Fibroblast of lung (primary cell): ENCODE measurements around the gene TSPAN9. TPM values are rescaled to one million over a fixed set of nuclear protein-coding genes. Genes with fewer than 3 reads are reported as not detected.

Experiments used
- DNase-seq, 2 donors: peaks; one replicate each; pipeline versions ENCODE4 v3.0.0 to v3.0.0-alpha.2; 2010; ENCODE audit warnings: low read depth in 2 of 2
- H2AFZ ChIP-seq: 2 replicates; pipeline ENCODE4 v1.5.1; 2012; ENCODE audit warnings: low read length, control low read depth, inconsistent platforms
- H3K27ac ChIP-seq: 2 replicates; pipeline ENCODE4 v1.5.1; 2011; ENCODE audit warnings: low read length, control low read depth; ENCODE audit not compliant: insufficient read depth
- H3K27me3 ChIP-seq: 2 replicates; pipeline ENCODE4 v1.5.1; 2011; ENCODE audit warnings: mild to moderate bottlenecking, low read length; ENCODE audit not compliant: control insufficient read depth, insufficient read depth
- H3K36me3 ChIP-seq: 2 replicates; pipeline ENCODE4 v1.5.1; 2011; ENCODE audit warnings: low read length; ENCODE audit not compliant: control insufficient read depth, insufficient read depth
- H3K4me1 ChIP-seq: 2 replicates; pipeline ENCODE4 v1.5.1; 2011; ENCODE audit warnings: low read length; ENCODE audit not compliant: control insufficient read depth, insufficient read depth; ENCODE audit errors: extremely low read depth
- H3K4me2 ChIP-seq: 2 replicates; pipeline ENCODE4 v1.5.1; 2011; ENCODE audit warnings: low read length, control low read depth; ENCODE audit not compliant: insufficient read depth; ENCODE audit errors: extremely low read depth
- H3K4me3 ChIP-seq, 4 experiments: fragments of 200-600 bp in 1 of 4; sonication (generic) in 1 of 4; replicated peaks in 1 of 4; 2 replicates each; pipeline ENCODE4 v1.5.1; 2011 to 2016; ENCODE audit warnings: low read length in 4 of 4, low read depth in 3 of 4, mild to moderate bottlenecking in 3 of 4, control low read depth in 2 of 4, inconsistent platforms in 1 of 4, mixed read lengths in 1 of 4; ENCODE audit not compliant: insufficient read depth in 1 of 4; ENCODE audit errors: control extremely low read depth in 1 of 4
- H3K79me2 ChIP-seq: 2 replicates; pipeline ENCODE4 v1.5.1; 2012; ENCODE audit warnings: mild to moderate bottlenecking, low read length, inconsistent platforms; ENCODE audit not compliant: control insufficient read depth, insufficient read depth
- H3K9ac ChIP-seq: 2 replicates; pipeline ENCODE4 v1.5.1; 2011; ENCODE audit warnings: mild to moderate bottlenecking, low read length, control low read depth; ENCODE audit not compliant: insufficient read depth
- H3K9me3 ChIP-seq: 2 replicates; pipeline ENCODE4 v1.5.1; 2012; ENCODE audit warnings: low read depth, low read length; ENCODE audit not compliant: control insufficient read depth, insufficient read depth
- H4K20me1 ChIP-seq: 2 replicates; pipeline ENCODE4 v1.5.1; 2011; ENCODE audit warnings: low read length; ENCODE audit not compliant: control insufficient read depth, insufficient read depth; ENCODE audit errors: extremely low read depth
- EZH2 ChIP-seq: IDR thresholded peaks from 2 replicates; pipeline ENCODE4 v1.5.1; 2012; ENCODE audit warnings: low read length, control low read depth, mild to moderate bottlenecking; ENCODE audit errors: missing control alignments
- polyA minus RNA-seq: library from RNA; depleted of rRNA, polyadenylated mRNA; stranded (reverse); fragments of >200 nt; gene quantifications from 2 replicates; pipeline ENCODE4 v1.2.3, GENCODE V29; 2011; ENCODE audit warnings: low replicate concordance
- polyA plus RNA-seq, 2 donors: library from polyadenylated mRNA; depleted of rRNA in 1 of 2; stranded (reverse) in 1 of 2; unstranded in 1 of 2; fragments of >200 nt; gene quantifications; 2 replicates each; pipeline ENCODE4 v1.2.1, GENCODE V29; 2011 to 2012; ENCODE audit warnings: missing spikeins in 1 of 2
- total RNA-seq: library from RNA; depleted of rRNA; stranded (reverse); fragments of >200 nt; gene quantifications from 2 replicates; pipeline ENCODE4 v1.2.1, GENCODE V29; 2014
- TF ChIP-seq, protein P1 (sequence below), 2 donors: IDR thresholded peaks in 1 of 2; conservative IDR thresholded peaks in 1 of 2; 1 replicate in 1 of 2; 2 replicates in 1 of 2; pipeline ENCODE4 v1.5.1; 2011 to 2012; ENCODE audit warnings: low read length in 2 of 2, control low read depth in 1 of 2, inconsistent platforms in 1 of 2, low read depth in 1 of 2, mild to moderate bottlenecking in 1 of 2

Gene TSPAN9, protein sequence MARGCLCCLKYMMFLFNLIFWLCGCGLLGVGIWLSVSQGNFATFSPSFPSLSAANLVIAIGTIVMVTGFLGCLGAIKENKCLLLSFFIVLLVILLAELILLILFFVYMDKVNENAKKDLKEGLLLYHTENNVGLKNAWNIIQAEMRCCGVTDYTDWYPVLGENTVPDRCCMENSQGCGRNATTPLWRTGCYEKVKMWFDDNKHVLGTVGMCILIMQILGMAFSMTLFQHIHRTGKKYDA
- total RNA-seq, result 26.7 and 35.2 TPM in 2 replicates
- polyA plus RNA-seq, result 31.1 and 32.6 TPM in 2 replicates
- polyA plus RNA-seq (2012), result 25.6 and 30.4 TPM in 2 replicates
- 35.5 and 64.8 TPM in 2 replicates for polyA minus RNA-seq

DNA sequence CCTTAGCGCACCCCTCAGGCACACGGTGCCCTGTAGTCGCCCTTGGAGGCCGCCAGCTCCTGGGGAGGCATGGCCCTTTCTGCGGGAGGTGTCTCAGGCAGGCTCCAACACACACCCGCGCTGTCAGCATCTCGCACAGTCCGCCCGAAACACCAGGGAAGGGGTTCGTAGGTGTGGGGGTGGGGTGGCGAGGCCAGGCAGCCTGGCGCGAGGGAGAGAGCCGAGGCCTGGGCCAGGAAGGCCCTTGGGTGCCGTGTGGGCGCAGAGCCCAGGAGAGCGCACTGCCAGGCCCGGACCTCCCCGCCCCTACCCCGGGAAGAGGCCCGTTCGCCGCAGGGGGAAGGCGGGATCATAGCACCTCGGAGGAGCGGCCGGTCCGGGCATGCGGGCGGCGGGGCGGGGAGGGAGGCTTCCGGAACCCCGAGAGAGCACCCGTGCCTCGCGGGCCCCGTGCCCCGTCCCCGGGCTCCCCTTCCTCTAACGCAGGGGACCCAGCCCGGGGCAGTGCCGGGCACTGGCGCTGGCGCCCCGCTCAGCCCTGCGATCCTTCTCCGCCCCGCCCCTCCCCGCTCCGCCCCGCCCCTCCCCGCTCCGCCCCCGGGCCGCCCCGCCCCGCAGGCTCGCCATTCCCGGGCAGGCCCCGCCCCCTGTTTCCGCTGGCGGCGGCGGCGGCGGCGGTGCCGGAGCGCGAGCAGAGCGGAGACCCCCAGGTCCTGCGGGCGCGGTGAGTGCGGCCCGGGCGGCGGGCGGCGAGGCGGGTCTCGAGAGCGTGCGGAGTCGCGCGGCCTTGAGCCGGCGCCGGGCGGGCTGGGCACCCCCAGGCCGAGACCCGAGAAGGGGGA lies at the start of gene TSPAN9:
Gene TSPAN9, plus strand, starts transcription at position 650 of the 842 bp plus-strand sequence. CDS start 123,815 bp downstream, outside the sequence.
- peaks cover 3% of the 10 kb centered on the region for H3K4me1 ChIP-seq
- no peaks in the 10 kb centered on the region for H3K27me3 ChIP-seq
- no peaks in the 10 kb centered on the region for H3K79me2 ChIP-seq
- H2AFZ ChIP-seq, result peak within 1 kb of the TSS; percentile 14
- no peak for TF ChIP-seq EZH2
- TF ChIP-seq, protein P1, sequence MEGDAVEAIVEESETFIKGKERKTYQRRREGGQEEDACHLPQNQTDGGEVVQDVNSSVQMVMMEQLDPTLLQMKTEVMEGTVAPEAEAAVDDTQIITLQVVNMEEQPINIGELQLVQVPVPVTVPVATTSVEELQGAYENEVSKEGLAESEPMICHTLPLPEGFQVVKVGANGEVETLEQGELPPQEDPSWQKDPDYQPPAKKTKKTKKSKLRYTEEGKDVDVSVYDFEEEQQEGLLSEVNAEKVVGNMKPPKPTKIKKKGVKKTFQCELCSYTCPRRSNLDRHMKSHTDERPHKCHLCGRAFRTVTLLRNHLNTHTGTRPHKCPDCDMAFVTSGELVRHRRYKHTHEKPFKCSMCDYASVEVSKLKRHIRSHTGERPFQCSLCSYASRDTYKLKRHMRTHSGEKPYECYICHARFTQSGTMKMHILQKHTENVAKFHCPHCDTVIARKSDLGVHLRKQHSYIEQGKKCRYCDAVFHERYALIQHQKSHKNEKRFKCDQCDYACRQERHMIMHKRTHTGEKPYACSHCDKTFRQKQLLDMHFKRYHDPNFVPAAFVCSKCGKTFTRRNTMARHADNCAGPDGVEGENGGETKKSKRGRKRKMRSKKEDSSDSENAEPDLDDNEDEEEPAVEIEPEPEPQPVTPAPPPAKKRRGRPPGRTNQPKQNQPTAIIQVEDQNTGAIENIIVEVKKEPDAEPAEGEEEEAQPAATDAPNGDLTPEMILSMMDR (conservative IDR thresholded peaks at IDR 0.05 in 1 of 2, IDR thresholded peaks at IDR 0.05 in 1 of 2; ENCODE audit: low read depth in 1 of 2, low read length in 2 of 2), result no peak
- H3K27ac ChIP-seq, result no peak within 1 kb of the TSS
- no peaks in the 10 kb centered on the region for H3K9me3 ChIP-seq
- H3K4me3 ChIP-seq, result peak within 1 kb of the TSS; percentile 50 to 76 (median 65)
- DNase-seq, result peak; percentile 65 to 75
- H3K9ac ChIP-seq, result peak within 1 kb of the TSS; percentile 59
- H4K20me1 ChIP-seq, result no peaks in the 10 kb centered on the region
- H3K4me2 ChIP-seq, result peak within 1 kb of the TSS; percentile 68
- H3K36me3 ChIP-seq, result no peaks in the 10 kb centered on the region

DNA sequence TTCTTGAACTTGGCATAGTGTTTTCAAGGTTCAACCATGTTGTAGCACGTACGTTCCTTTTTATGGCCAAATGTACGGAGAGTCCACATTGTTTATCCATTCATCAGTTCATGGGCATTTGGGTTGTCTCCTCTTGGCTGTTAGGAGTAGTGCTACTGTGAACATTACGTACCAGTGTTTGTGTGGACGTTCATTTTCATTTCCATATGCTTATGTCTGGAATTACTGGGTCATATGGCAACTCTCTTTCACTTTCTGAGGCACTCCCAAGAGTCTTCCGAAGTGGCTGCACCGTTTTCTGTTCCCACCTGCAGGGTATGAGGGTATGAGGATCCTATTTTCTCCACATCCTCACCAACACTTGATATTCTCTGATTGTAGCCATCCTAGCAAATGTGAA lies 49.1 kb upstream of the TSPAN9 start:
- H2AFZ ChIP-seq, result no peak overlapping the region
- H3K79me2 ChIP-seq, result no peaks in the 10 kb centered on the region
- no peaks in the 10 kb centered on the region for H4K20me1 ChIP-seq
- H3K4me2 ChIP-seq, result no peak overlapping the region
- H3K36me3 ChIP-seq, result peaks cover 3% of the 10 kb centered on the region
- no peak overlapping the region for H3K27ac ChIP-seq
- no peak for DNase-seq
- H3K9me3 ChIP-seq, result no peaks in the 10 kb centered on the region
- no peaks in the 10 kb centered on the region for H3K4me1 ChIP-seq
- H3K4me3 ChIP-seq, result no peak overlapping the region
- no peaks in the 10 kb centered on the region for H3K27me3 ChIP-seq
- TF ChIP-seq EZH2, result no peak
- TF ChIP-seq, protein P1 (conservative IDR thresholded peaks at IDR 0.05 in 1 of 2, IDR thresholded peaks at IDR 0.05 in 1 of 2; ENCODE audit: low read depth in 1 of 2, low read length in 2 of 2), result no peak
- H3K9ac ChIP-seq, result no peak overlapping the region

DNA sequence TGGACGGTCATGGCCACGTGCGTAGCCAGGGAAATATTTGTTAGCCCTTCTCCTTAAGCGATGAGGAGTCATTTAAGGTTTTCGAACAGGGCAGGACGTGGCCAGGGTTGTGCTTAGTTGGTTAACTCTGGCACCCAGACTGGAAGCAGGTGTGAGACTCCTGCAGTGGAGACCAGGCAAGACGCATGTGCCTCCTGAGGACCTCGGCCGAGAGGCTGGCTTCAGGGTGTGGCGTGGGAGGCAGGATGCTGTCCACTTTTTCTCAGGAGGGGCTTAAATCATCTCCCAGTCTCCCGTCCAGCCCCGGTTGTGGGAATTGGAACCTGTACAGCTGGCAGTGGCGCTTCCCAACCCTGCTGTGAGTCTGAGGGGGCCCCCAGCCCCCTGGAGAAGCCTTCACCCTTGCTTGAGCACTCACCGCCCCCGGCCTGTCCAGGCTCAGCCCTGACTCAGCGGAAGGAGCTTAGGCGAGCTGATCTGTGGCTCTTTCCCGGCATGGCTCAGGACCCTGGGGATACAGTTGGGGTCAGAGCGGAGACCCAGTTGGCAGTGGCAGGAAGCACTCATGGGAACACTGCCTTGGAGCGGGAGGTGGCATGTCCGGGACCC lies 46.3 kb upstream of the TSPAN9 start:
- Histone ChIP-seq H3K79me2 (no peaks in the 10 kb centered on the region), H3K36me3 (peaks cover 3% of the 10 kb centered on the region), H3K27ac (no peak overlapping the region), H2AFZ (no peak overlapping the region), H4K20me1 (no peaks in the 10 kb centered on the region), H3K9ac (no peak overlapping the region), H3K4me2 (no peak overlapping the region), H3K4me3 (no peak overlapping the region), H3K4me1 (no peaks in the 10 kb centered on the region), H3K9me3 (no peaks in the 10 kb centered on the region), H3K27me3 (no peaks in the 10 kb centered on the region)
- TF ChIP-seq, protein P1 (conservative IDR thresholded peaks at IDR 0.05 in 1 of 2, IDR thresholded peaks at IDR 0.05 in 1 of 2; ENCODE audit: low read depth in 1 of 2, low read length in 2 of 2), result no peak
- TF ChIP-seq EZH2, result no peak
- DNase-seq, result no peak
